K562 (cell line): ENCODE data around the gene PPP6C. TPM values are rescaled to one million over a fixed set of nuclear protein-coding genes. Genes with fewer than 3 reads are reported as not detected.

ENCODE experiments used
- ASH1L ChIP-seq: fragments of 450-650 bp; IDR thresholded peaks from 2 replicates; pipeline ENCODE4 v1.6.1; 2018; ENCODE audit warnings: borderline replicate concordance, mild to moderate bottlenecking, low read depth; ENCODE audit not compliant: partially characterized antibody
- BDP1 ChIP-seq: IDR thresholded peaks from 3 replicates; pipeline ENCODE4 v1.6.1; 2011; ENCODE audit not compliant: insufficient read length, insufficient read depth
- CBFA2T2 ChIP-seq: fragments of 450-650 bp; conservative IDR thresholded peaks from 2 replicates; pipeline ENCODE4 v1.6.1; 2017; ENCODE audit warnings: mild to moderate bottlenecking
- CC2D1A ChIP-seq: fragments of 450-650 bp; IDR thresholded peaks from 2 replicates; pipeline ENCODE4 v1.6.1; 2017; ENCODE audit warnings: mild to moderate bottlenecking
- CHD4 ChIP-seq: fragments of 200-600 bp; sonication (generic); IDR thresholded peaks from 3 replicates; pipeline ENCODE4 v1.6.1; 2012; ENCODE audit warnings: low read depth, mild to moderate bottlenecking, mixed read lengths, low read length, inconsistent platforms; ENCODE audit not compliant: insufficient read depth, insufficient replicate concordance, poor library complexity, severe bottlenecking
- EP300 ChIP-seq: IDR thresholded peaks from 2 replicates; pipeline ENCODE4 v1.6.1; 2012; ENCODE audit warnings: low read length, improper control_type of control experiment
- EZH2 ChIP-seq: IDR thresholded peaks from 2 replicates; pipeline ENCODE4 v1.6.1; 2012; ENCODE audit warnings: low read depth, mild to moderate bottlenecking, inconsistent platforms, low read length, borderline replicate concordance
- HOMEZ ChIP-seq: fragments of 250-450 bp; sonication (Bioruptor Pico); IDR thresholded peaks from 2 replicates; pipeline ENCODE4 v1.4.0; 2020; ENCODE audit warnings: mild to moderate bottlenecking, moderate library complexity
- ID3 ChIP-seq, 2 experiments: fragments of 250-450 bp in 1 of 2; fragments of 450-650 bp in 1 of 2; sonication (Bioruptor Pico) in 1 of 2; IDR thresholded peaks; 2 replicates each; pipeline versions ENCODE4 v1.6.1 to v1.8.0; 2016 to 2021; ENCODE audit warnings: mild to moderate bottlenecking in 2 of 2, moderate library complexity in 2 of 2, missing compliant biosample characterization in 1 of 2, missing genetic modification characterization in 1 of 2
- MAFG ChIP-seq: fragments of 450-650 bp; conservative IDR thresholded peaks from 2 replicates; pipeline ENCODE4 v1.6.1; 2016; ENCODE audit warnings: missing genetic modification characterization, missing compliant biosample characterization
- NFE2 ChIP-seq: IDR thresholded peaks from 2 replicates; pipeline ENCODE4 v1.6.1; 2014; ENCODE audit warnings: antibody characterized with exemption, low read depth
- NFYB ChIP-seq: IDR thresholded peaks from 2 replicates; pipeline ENCODE4 v1.6.1; 2011; ENCODE audit warnings: mild to moderate bottlenecking, moderate library complexity; ENCODE audit not compliant: insufficient read length; ENCODE audit errors: extremely low read depth
- NUFIP1 ChIP-seq: fragments of 450-650 bp; IDR thresholded peaks from 2 replicates; pipeline ENCODE4 v1.6.1; 2018; ENCODE audit not compliant: partially characterized antibody
- SFPQ ChIP-seq: fragments of 200-400 bp; formaldehyde crosslinking; IDR thresholded peaks from 2 replicates; pipeline ENCODE4 v1.6.1; 2017; ENCODE audit warnings: mild to moderate bottlenecking, low read depth, low read length, moderate library complexity
- SOX6 ChIP-seq: fragments of 450-650 bp; IDR thresholded peaks from 2 replicates; pipeline ENCODE4 v1.6.1; 2014; ENCODE audit warnings: mild to moderate bottlenecking
- STAG1 ChIP-seq: sonication (generic); formaldehyde crosslinking; IDR thresholded peaks from 2 replicates; pipeline ENCODE4 v1.5.0; 2020; ENCODE audit warnings: missing genetic modification reagents, borderline replicate concordance
- TFAP4 ChIP-seq: sonication (generic); formaldehyde crosslinking; IDR thresholded peaks from 2 replicates; pipeline ENCODE4 v1.8.0; 2022; ENCODE audit warnings: missing genetic modification reagents, mild to moderate bottlenecking, moderate library complexity, borderline replicate concordance
- TSC22D4 ChIP-seq: fragments of 450-650 bp; IDR thresholded peaks from 2 replicates; pipeline ENCODE4 v1.6.1; 2016; ENCODE audit warnings: missing genetic modification characterization, missing biosample characterization, control low read depth
- ZFP1 ChIP-seq: fragments of 450-650 bp; formaldehyde crosslinking; IDR thresholded peaks from 2 replicates; pipeline ENCODE4 v1.4.0; 2020; ENCODE audit warnings: mild to moderate bottlenecking, mixed read lengths
- ZFP91 ChIP-seq: sonication (generic); formaldehyde crosslinking; IDR thresholded peaks from 2 replicates; pipeline ENCODE4 v1.8.0; 2022; ENCODE audit warnings: mild to moderate bottlenecking, missing genetic modification reagents
- ZKSCAN1 ChIP-seq: fragments of 150-350 bp; IDR thresholded peaks from 2 replicates; pipeline ENCODE4 v1.6.1; 2016; ENCODE audit warnings: low read depth, low read length
- ZKSCAN8 ChIP-seq: fragments of 200-800 bp; sonication (Bioruptor generic); IDR thresholded peaks from 2 replicates; pipeline ENCODE4 v1.6.1; 2016; ENCODE audit warnings: missing genetic modification characterization, missing compliant biosample characterization
- ZNF146 ChIP-seq: IDR thresholded peaks from one replicate; pipeline ENCODE4 v1.6.1; 2018; ENCODE audit warnings: missing compliant biosample characterization; ENCODE audit not compliant: unreplicated experiment
- ZNF316 ChIP-seq: fragments of 450-650 bp; IDR thresholded peaks from 2 replicates; pipeline ENCODE4 v1.6.1; 2016
- polyA plus RNA-seq, 8 experiments: library from polyadenylated mRNA; depleted of rRNA in 4 of 8; stranded (reverse) in 5 of 8; unstranded in 3 of 8; fragments of >200 nt; fragmentation: Nextera tagmentation in 2 of 8; fragmentation: Illumina TruSeq in 1 of 8; extraction: Ambion mirVana in 2 of 8; extraction: Trizol in 1 of 8; gene quantifications; 2 replicates each; pipeline versions ENCODE4 v1.2.1 to v1.2.3, GENCODE V29; 2011 to 2014; ENCODE audit warnings: inconsistent platforms in 1 of 8, missing spikeins in 1 of 8
- total RNA-seq, 7 experiments: library from RNA; depleted of rRNA in 6 of 7; stranded (reverse); fragments of >200 nt in 6 of 7; fragmentation: Illumina TruSeq in 2 of 7; extraction: Trizol in 2 of 7; gene quantifications; 2 replicates each; pipeline versions ENCODE4 v1.2.1 to v1.2.3, GENCODE V29; 2011 to 2021; ENCODE audit warnings: low replicate concordance in 1 of 7

PPP6C gene
- total and polyA plus RNA-seq, 9 of the 15 experiments (the other 6 are each of a cell fraction or from before 2014, with no cell fraction given) = 18.8 to 44.8 (median 38.3) TPM

- TF ChIP-seq NFYB = no peak
- no peak for TF ChIP-seq ID3 (CRISPR knock-in tag; IDR thresholded peaks at IDR 0.05)
- TF ChIP-seq ID3 (tag; IDR thresholded peaks at IDR 0.05) = no peak
- no peak for TF ChIP-seq ZKSCAN1
- TF ChIP-seq CC2D1A = no peak
- TF ChIP-seq ZKSCAN8 (CRISPR knock-in tag) = no peak
- TF ChIP-seq EZH2 = no peak
- peak; percentile 74 for TF ChIP-seq NFE2
- no peak for TF ChIP-seq ASH1L
- no peak for TF ChIP-seq SFPQ
- TF ChIP-seq SOX6 = no peak
- TF ChIP-seq EP300 = no peak
- TF ChIP-seq ZNF146 (CRISPR knock-in tag) = no peak
- 0 out of 2 replicates have a peak, but pooled peaks have one; percentile 42 for TF ChIP-seq MAFG (tag)
- no peak for TF ChIP-seq NUFIP1
- no peak for TF ChIP-seq TSC22D4 (tag)
- TF ChIP-seq TFAP4 (CRISPR knock-in tag) = no peak
- TF ChIP-seq ZFP1 (CRISPR knock-in tag) = no peak
- TF ChIP-seq CBFA2T2 = peak; percentile 34
- TF ChIP-seq ZFP91 (CRISPR knock-in tag) = no peak
- no peak for TF ChIP-seq BDP1
- no peak for TF ChIP-seq HOMEZ (CRISPR knock-in tag)
- TF ChIP-seq STAG1 (CRISPR knock-in tag) = no peak
- TF ChIP-seq ZNF316 = peak; percentile 33; the same call in 1 of the 2 replicates
- no peak for TF ChIP-seq CHD4
These were observed 13.0 kb downstream of the PPP6C start (continued) for GRCh38 chr9:125176636-125177035.
